Activated naive CD8-positive, alpha-beta T cell treated with anti-CD3 and anti-CD28 coated beads, Interleukin-2, amount 10 ng/mL, durations not matched to agents 7 days and 5 days (primary cell): ENCODE results near the gene ANO2. TPM values are rescaled to one million over a fixed set of nuclear protein-coding genes. Genes with fewer than 3 reads are reported as not detected.

Experiments used
- ATAC-seq: fragments of 150-1000 bp; cut with Tn5 transposase; one replicate; pipeline ENCODE4 v1.10.0; 2021; ENCODE audit warnings: low read depth, moderate library complexity
- POLR2A ChIA-PET: fragments of 350-600 bp; sonication (Branson Sonifier 250); formaldehyde crosslinking; loops from one replicate; lab custom pipeline; 2021; ENCODE audit warnings: antibody characterized with exemption; lab: Charles Lee
- DNase-seq: peaks from one replicate; pipeline ENCODE4 v3.0.0; 2021
- H3K27ac Mint-ChIP-seq: one replicate; pipeline ENCODE4 v1.8.0; 2022; ENCODE audit warnings: mild to moderate bottlenecking, mixed read lengths
- H3K27me3 Mint-ChIP-seq: one replicate; pipeline ENCODE4 v1.8.0; 2022; ENCODE audit warnings: mild to moderate bottlenecking, moderate library complexity, mixed read lengths
- H3K36me3 Mint-ChIP-seq: one replicate; pipeline ENCODE4 v1.8.0; 2021; ENCODE audit warnings: mild to moderate bottlenecking, mixed read lengths
- H3K4me1 Mint-ChIP-seq: one replicate; pipeline ENCODE4 v1.8.0; 2021; ENCODE audit warnings: mixed read lengths
- H3K4me3 Mint-ChIP-seq: one replicate; pipeline ENCODE4 v1.8.0; 2022; ENCODE audit warnings: mild to moderate bottlenecking, moderate library complexity, mixed read lengths
- H3K9me3 Mint-ChIP-seq: one replicate; pipeline ENCODE4 v1.8.0; 2021; ENCODE audit warnings: mixed read lengths
- total RNA-seq, 2 experiments: library from RNA; stranded (reverse); gene quantifications; one replicate each; pipeline ENCODE4 v1.2.3, GENCODE V29; 2021

Gene ANO2
- total RNA-seq, 2 experiments from 2014 or later: not detected

DNA sequence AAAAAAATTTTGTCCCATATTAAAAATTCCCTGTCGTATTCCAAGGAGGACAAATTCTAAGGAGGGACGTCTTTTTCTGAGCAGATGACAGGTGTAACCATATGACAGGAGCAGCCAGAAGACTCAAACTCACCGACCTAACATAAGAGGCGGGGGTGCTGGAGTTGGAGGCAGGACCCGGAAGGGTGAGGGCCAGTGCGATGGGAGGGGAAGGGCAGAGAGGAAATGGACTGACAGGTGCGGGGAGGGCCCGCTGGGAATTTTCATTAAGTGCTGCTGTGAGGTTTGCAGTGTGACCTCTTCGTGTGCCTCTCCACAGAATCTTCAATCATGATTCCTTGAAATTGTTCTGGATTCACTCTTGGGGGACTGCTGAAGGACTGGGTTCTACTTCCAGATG, 323.7 kb downstream of the ANO2 start:
- H3K4me3 Mint-ChIP-seq: no peak overlapping the region
- peaks cover 8% of the 10 kb centered on the region for H3K27me3 Mint-ChIP-seq
- no peak for ATAC-seq
- no peaks in the 10 kb centered on the region for H3K36me3 Mint-ChIP-seq
- POLR2A ChIA-PET: no interaction called here
- H3K27ac Mint-ChIP-seq: no peak overlapping the region
- DNase-seq: no peak
- H3K9me3 Mint-ChIP-seq: no peaks in the 10 kb centered on the region
- H3K4me1 Mint-ChIP-seq: peaks cover 3% of the 10 kb centered on the region

DNA sequence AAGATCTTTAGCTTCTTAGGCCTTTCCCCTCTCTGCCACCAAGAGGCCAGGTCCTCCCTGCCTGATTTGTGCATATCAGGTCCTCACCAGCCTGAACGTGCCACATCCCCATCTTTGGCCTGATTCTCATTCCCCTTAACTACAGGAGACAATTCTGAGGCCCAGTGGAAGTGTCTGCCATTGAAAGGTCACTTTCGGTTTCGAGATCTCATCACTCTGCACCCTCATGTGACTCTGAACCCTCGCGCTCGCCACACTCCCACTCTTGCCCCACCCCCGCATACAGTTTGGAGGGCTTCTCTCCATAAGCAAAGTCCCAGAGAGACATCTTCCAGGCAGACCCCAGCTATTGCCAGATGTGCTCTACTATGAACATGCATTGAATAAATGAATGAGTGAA, 324.2 kb downstream of the ANO2 start:
- no peaks in the 10 kb centered on the region for H3K36me3 Mint-ChIP-seq
- H3K4me3 Mint-ChIP-seq: no peak overlapping the region
- POLR2A ChIA-PET: no interaction called here
- peaks cover 8% of the 10 kb centered on the region for H3K27me3 Mint-ChIP-seq
- ATAC-seq: no peak
- no peaks in the 10 kb centered on the region for H3K9me3 Mint-ChIP-seq
- H3K27ac Mint-ChIP-seq: no peak overlapping the region
- DNase-seq: no peak
- peaks cover 3% of the 10 kb centered on the region for H3K4me1 Mint-ChIP-seq

DNA sequence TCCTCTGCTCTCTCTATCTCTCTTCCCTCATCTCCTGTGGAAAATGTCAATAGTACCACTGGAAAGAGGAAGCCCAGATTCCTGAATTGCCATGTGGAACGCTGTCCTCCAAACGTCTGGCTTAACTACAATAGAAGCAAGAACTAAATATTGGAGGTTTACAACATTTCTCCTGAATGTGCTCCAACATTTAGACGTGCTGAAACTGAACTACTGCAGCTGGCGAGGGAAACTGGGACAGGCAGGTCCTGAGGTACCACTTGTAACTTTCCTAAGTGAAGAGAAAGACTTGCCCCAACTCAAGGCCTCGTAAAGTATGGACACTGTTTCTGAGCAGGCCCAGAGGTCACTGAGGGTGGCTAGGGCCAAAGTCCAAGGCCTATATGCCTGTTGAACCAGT, 325.4 kb downstream of the ANO2 start:
- Mint-ChIP-seq H3K4me1 (no peaks in the 10 kb centered on the region), H3K27me3 (peaks cover 5% of the 10 kb centered on the region), H3K27ac (no peak overlapping the region), H3K9me3 (no peaks in the 10 kb centered on the region), H3K36me3 (no peaks in the 10 kb centered on the region), H3K4me3 (no peak overlapping the region)
- no peak for DNase-seq
- POLR2A ChIA-PET: no interaction called here
- no peak for ATAC-seq

DNA sequence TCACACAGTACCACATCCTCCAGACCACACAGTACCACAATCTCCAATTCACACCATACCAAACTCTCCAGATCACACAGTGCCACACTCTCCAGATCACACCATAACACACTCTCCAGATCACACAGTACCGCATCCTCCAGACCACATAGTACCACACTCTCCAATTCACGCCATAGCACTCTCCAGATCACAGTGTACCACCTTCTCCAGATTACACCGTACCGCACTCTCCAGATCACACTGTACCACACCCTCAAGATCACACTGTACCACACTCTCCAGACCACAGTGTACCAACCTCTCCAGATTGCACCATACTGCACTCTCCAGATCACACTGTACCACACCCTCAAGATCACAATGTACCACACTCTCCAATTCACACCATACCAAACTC, 328.2 kb downstream of the ANO2 start:
- Mint-ChIP-seq H3K9me3 (no peaks in the 10 kb centered on the region), H3K27me3 (peaks cover 2% of the 10 kb centered on the region), H3K36me3 (no peaks in the 10 kb centered on the region), H3K27ac (no peak overlapping the region), H3K4me1 (no peaks in the 10 kb centered on the region), H3K4me3 (no peak overlapping the region)
- DNase-seq: no peak
- no peak for ATAC-seq
- POLR2A ChIA-PET: no interaction called here

DNA sequence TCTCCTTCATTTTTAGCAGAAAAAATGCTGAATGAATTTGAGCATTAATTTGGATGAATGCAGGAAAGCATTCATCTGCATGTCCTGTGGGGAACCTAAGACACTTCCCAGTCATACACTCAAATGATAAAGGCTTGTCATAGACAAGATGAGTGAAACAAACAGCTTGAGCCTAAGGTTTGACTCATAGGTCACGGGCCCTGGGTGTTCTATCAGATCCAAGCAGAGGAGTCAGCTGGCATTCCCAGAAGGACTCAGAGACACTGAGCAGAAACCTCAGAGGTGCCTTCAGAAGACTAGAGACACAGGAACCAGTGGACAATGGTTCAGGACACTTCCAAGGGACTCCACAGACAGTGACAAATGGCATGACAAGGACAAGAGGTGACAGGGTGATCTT, 329.3 kb downstream of the ANO2 start:
- H3K36me3 Mint-ChIP-seq: no peaks in the 10 kb centered on the region
- POLR2A ChIA-PET: no interaction called here
- peaks cover 2% of the 10 kb centered on the region for H3K27me3 Mint-ChIP-seq
- H3K27ac Mint-ChIP-seq: no peak overlapping the region
- ATAC-seq: no peak
- no peaks in the 10 kb centered on the region for H3K9me3 Mint-ChIP-seq
- DNase-seq: no peak
- no peaks in the 10 kb centered on the region for H3K4me1 Mint-ChIP-seq
- no peak overlapping the region for H3K4me3 Mint-ChIP-seq

DNA sequence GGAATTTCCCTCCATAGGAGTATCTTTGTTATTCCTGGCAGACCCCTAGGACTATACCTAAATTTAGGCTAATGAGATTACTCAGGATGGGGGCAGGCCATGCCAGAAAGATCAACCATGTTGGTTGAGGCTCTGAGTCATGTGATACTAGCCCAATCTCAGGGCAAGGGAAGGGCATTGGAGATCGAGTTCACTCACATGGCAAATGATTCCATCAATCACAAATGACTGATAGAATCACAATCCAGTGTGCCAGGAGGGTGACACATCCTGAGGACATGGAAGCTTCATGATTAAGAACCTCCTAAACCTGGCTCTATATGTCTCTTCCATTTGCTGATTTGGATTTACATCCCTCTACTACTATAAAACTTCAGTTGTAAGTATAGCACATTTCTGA, 330.8 kb downstream of the ANO2 start:
- Mint-ChIP-seq H3K4me3 (no peak overlapping the region), H3K4me1 (no peaks in the 10 kb centered on the region)

DNA sequence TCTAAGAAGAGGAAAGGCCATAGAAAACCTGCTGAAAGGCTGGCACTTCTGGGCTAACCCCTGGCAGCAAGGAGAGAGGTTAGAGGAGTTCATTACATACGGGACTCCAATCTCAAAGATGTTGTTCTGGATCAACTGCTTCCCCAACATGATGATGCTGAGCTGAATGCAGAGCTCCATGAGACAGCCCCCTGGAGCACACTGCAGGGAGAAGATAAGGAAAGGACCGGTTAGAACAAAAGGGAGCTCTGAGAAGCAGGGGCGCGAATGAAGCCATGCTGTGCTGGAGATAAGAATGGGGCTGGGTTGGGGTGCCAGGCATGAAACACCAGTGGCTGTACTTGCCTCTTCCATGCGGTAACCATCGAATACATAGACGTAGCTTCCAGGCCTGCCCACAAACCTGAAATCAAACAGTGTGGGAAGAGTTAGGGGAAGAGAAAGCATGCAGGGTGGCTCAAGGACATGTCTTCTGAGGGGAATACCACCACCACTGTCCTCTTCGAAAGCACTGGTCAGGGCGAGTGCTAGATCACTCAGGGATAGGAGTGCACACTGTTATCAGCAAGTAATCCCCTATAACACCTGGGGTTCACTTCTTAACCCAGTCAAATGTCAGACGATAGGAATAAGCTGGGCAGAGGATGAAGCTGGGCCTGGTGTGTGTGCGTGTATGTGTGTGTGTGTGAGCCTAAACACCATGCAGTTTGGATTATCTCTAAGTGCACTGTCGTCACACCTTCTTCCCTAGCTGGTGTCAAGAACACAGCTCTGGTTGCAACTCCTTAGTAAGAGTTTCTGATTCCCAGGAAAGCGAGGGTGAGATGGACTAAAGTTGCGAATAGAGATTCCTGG, 332.3 kb downstream of the ANO2 start:
- no peak for ATAC-seq
- H3K4me3 Mint-ChIP-seq: no peak overlapping the region
- POLR2A ChIA-PET: no interaction called here
- no peak overlapping the region for H3K27ac Mint-ChIP-seq
- H3K27me3 Mint-ChIP-seq: no peaks in the 10 kb centered on the region
- no peaks in the 10 kb centered on the region for H3K9me3 Mint-ChIP-seq
- no peaks in the 10 kb centered on the region for H3K4me1 Mint-ChIP-seq
- no peaks in the 10 kb centered on the region for H3K36me3 Mint-ChIP-seq
- no peak for DNase-seq

More for the DNA sequence above, 330.8 kb downstream of the ANO2 start:
- no peaks in the 10 kb centered on the region for H3K9me3 Mint-ChIP-seq
- DNase-seq (no peak), ATAC-seq (no peak)
- no peak overlapping the region for H3K27ac Mint-ChIP-seq
- no peaks in the 10 kb centered on the region for H3K27me3 Mint-ChIP-seq
- POLR2A ChIA-PET: no interaction called here
- no peaks in the 10 kb centered on the region for H3K36me3 Mint-ChIP-seq

DNA sequence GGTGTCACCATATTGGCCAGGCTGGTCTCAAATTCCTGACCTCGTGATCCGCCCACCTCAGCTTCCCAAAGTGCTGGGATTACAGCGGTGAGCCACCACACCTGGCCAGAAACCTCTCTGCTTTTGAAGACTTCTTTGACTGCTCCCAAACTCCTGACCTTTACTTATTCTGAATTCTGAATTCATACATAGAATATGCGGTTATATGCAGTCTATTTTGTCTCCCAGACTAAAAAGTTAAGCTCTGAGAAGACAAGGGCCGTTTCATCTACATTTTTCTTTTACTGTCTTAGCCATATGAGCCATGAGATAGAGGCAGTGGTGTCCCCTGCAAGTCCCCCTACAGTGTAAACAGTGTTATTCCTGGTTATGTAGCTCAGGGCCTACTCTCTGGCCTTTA, 333.9 kb downstream of the ANO2 start:
- H3K36me3 Mint-ChIP-seq: no peaks in the 10 kb centered on the region
- no peak overlapping the region for H3K4me3 Mint-ChIP-seq
- H3K9me3 Mint-ChIP-seq: no peaks in the 10 kb centered on the region
- ATAC-seq (no peak), DNase-seq (no peak)
- no peaks in the 10 kb centered on the region for H3K27me3 Mint-ChIP-seq
- H3K4me1 Mint-ChIP-seq: no peaks in the 10 kb centered on the region
- POLR2A ChIA-PET: no interaction called here
- H3K27ac Mint-ChIP-seq: no peak overlapping the region

DNA sequence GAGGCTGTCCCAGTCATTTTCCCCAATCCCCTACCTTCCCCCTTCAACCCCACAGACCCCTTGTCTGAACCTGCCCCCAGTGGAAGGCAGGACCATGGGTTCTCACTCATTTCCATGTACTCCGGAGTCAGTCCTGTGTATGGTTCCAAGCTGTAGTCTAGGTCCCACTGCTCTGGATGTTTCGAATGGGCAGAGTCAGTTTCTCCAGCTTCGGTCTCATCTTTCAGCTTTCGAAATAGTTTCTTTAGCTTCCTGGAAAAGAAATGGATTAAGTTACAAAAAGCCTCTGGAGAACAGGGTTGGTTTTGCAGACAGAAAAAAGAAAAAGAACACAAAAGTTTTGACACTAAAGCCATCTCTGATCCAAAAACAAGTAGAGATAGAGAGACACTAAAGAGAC, 345.7 kb downstream of the ANO2 start:
- Mint-ChIP-seq H3K27me3 (peaks cover 7% of the 10 kb centered on the region), H3K36me3 (no peaks in the 10 kb centered on the region), H3K4me3 (no peak overlapping the region), H3K4me1 (no peaks in the 10 kb centered on the region), H3K9me3 (no peaks in the 10 kb centered on the region), H3K27ac (no peak overlapping the region)
- no peak for DNase-seq
- ATAC-seq: no peak
- POLR2A ChIA-PET: no interaction called here

DNA sequence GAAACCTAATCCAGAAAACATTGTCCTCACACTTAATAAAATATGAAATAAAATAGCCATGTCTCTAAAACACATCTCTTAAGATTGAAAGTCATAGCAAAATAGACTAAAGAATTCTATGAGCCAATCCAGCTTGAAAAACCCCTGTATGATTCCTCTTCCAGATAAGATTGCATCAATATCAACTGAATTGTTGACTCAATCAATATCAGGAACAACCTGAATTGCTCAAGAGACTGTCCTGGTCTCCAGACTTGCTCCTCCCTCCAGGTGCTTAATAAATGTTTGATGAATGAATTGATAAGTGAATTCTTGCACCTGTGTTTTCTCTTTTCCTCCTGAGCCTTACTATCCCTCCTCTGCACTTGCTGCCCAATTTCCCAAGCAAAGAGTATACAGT, 351.1 kb downstream of the ANO2 start:
- no peaks in the 10 kb centered on the region for H3K9me3 Mint-ChIP-seq
- H3K4me3 Mint-ChIP-seq: no peak overlapping the region
- DNase-seq (no peak), ATAC-seq (no peak)
- no peaks in the 10 kb centered on the region for H3K4me1 Mint-ChIP-seq
- POLR2A ChIA-PET: no interaction called here
- H3K36me3 Mint-ChIP-seq: no peaks in the 10 kb centered on the region
- peaks cover 9% of the 10 kb centered on the region for H3K27me3 Mint-ChIP-seq
- H3K27ac Mint-ChIP-seq: no peak overlapping the region

DNA sequence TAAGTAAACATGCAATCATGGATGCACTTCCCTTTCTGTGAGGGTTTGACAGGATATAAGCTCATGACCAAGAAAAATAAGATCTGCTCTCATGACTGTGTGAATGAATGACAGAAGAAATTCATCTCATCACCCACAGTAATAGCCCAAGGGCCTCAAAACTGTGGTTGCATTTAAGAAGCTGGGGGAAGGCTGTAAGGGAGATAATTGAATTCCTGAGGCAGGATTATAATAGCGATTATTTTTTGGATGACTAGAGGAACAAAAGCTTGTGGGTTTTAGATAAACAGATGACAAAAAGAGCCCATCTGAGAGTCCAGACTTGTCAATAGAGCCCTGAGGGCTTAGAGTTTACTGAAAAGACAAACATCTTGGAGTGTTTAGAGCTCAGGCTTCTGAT, 352.0 kb downstream of the ANO2 start:
- no peak overlapping the region for H3K27ac Mint-ChIP-seq
- H3K36me3 Mint-ChIP-seq: no peaks in the 10 kb centered on the region
- H3K4me1 Mint-ChIP-seq: no peaks in the 10 kb centered on the region
- no peaks in the 10 kb centered on the region for H3K9me3 Mint-ChIP-seq
- DNase-seq (no peak), ATAC-seq (no peak)
- POLR2A ChIA-PET: no interaction called here
- peaks cover 9% of the 10 kb centered on the region for H3K27me3 Mint-ChIP-seq
- no peak overlapping the region for H3K4me3 Mint-ChIP-seq

DNA sequence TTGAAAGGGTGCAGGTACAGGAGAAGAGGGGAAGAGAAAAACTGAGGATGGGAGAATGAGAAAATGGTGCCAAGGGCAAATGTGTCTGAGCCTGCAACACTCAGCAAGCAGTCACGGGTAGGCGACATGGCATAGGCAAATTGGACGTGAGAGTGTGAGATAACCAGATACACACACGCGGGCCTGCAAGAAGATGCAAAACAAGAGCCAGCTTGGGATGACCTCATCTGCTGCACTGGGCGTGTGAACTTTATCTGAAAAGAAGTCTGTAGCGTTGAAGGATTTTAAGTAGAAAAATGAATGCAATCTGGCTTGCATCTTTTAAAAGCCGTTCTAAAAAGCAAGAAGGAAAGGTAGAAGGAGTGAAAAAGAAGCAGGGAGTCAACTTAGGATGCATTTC, 352.7 kb downstream of the ANO2 start:
- no peaks in the 10 kb centered on the region for H3K36me3 Mint-ChIP-seq
- H3K4me1 Mint-ChIP-seq: no peaks in the 10 kb centered on the region
- H3K27ac Mint-ChIP-seq: no peak overlapping the region

DNA sequence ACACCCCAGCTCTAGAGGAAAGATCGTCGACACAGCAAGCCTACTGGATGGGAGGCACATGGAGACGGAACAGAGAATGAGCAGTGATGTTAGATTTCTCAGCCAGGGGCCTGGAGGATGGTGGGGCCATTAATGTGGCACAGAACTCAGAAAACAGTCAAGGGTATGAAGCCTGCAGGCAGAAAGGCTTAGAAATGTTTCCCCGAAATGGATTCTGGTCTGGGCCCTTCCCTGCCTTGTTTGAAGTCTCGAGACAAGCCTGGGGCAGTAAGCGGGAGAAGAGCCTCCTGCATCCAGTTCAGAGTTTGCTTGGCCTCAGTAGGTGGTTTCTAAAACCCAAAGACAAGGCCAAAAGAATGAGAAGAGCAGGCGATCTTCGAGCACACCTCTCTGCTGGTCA, 354.7 kb downstream of the ANO2 start:
- Mint-ChIP-seq H3K27me3 (peaks cover 3% of the 10 kb centered on the region), H3K9me3 (no peaks in the 10 kb centered on the region), H3K36me3 (no peaks in the 10 kb centered on the region), H3K27ac (no peak overlapping the region), H3K4me1 (no peaks in the 10 kb centered on the region), H3K4me3 (no peak overlapping the region)
- ATAC-seq: no peak
- DNase-seq: no peak
- POLR2A ChIA-PET: no interaction called here

More for the DNA sequence above, 352.7 kb downstream of the ANO2 start:
- Mint-ChIP-seq H3K27me3 (peaks cover 8% of the 10 kb centered on the region), H3K9me3 (no peaks in the 10 kb centered on the region), H3K4me3 (no peak overlapping the region)
- ATAC-seq (no peak), DNase-seq (no peak)
- POLR2A ChIA-PET: no interaction called here

DNA sequence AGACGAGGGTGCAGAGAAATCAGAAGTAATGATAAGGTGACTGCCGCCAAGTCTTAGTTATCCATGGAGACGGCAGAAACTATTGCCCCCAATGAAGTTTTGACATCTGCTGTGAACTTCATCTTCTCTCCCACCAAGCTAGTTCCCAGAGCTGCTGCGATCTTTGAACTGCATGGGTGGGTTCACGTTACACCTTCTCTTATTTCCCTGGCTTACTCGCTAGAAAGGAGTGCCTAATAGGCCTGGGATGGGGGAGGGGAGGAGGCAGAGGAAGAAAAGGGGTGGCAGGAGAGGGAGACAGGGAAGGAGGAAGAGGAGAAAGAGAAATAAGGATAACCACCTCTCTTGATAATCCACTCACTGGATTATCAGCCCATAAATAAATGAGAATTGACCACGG, 356.0 kb downstream of the ANO2 start:
- POLR2A ChIA-PET: no interaction called here
- no peak for ATAC-seq
- H3K27me3 Mint-ChIP-seq: peaks cover 1% of the 10 kb centered on the region
- DNase-seq: no peak
- no peaks in the 10 kb centered on the region for H3K9me3 Mint-ChIP-seq
- H3K27ac Mint-ChIP-seq: no peak overlapping the region
- H3K36me3 Mint-ChIP-seq: no peaks in the 10 kb centered on the region
- no peak overlapping the region for H3K4me3 Mint-ChIP-seq
- no peaks in the 10 kb centered on the region for H3K4me1 Mint-ChIP-seq
